Measurements from ENCODE around the gene DDX47.
"Not testable (repeated sequence)": the region's sequence is repeated elsewhere in the genome, so short reads cannot be mapped to it uniquely, and the experiment has no call there.

Gene DDX47

DNA sequence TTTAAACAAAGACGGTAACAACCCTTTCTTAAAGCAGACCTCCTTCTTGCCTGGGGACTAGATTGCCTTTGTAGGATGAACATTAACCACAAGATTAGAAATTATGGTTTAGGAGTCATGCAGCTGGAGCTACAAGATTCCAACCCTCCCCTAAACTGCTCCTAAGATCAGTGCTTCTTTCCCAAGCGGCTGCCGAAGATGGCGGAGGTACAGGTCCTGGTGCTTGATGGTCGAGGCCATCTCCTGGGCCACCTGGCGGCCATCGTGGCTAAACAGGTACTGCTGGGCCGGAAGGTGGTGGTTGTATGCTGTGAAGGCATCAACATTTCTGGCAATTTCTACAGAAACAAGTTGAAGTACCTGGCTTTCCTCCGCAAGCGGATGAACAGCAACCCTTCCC lies 62.2 kb downstream of the DDX47 start:
- not testable (repeated sequence) for DNase-seq

DNA sequence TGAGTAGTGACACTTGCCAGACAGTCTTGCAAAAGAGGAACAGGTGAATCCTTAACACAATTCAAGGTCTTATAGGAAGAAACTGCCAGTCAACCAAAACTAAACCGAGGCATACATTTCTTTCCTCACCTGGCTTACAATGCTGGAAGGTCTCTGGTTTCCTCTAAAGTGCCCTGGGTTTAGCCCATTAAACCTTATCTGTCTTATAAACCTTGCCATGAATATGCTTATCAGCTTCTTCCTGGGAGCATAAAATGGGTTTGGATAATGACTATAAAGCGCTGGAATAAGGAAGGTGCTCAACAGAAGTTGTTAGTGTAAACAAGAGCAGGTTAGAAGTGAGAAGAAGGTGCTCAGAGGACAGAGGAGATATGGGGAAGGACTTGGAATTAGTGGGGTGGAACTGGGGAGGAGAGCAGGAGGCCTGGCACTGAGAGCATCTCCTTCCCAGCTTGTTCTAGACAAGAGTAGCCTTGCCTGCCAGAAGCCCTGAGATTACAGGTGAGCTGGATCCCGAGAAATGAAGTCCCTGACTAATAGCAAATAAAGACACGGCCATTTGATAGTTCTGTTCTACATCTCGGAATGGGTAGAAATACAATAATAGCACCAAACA lies 64.1 kb downstream of the DDX47 start:
- no peak for DNase-seq

DNA sequence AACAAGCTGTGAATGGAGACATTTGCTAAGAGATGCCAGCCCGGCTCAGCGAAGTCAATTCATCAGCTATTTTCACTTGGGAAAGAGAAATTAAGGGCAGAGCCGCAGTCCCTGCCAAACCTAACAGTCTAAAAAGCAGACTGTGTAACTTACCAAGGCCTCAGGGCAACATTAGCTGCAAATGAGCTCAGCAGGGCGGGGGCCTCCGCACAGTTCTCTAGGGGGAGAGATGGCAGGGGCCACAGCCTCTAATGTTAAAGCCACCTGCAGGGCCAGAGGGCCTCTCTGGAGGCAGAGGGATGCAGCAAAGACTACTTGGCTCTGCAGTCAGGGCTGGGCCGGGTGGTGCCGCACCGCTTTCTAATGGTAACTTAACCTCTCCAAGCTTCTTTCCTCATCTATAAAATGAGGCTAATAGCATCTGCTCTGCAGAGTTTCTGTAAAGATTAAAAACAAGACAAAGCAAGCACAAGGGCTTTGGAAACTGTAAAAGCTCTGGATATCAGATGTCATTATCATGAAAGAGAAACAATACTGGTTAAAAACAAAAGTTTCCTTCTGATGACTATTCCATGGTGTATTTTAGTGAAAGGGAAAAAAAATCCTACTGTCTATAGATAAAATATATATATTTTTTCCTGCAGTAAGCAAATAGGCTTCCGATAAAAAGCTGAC lies 64.8 kb downstream of the DDX47 start:
- no peak for DNase-seq
